HepG2 (cell line): ENCODE data around the gene ZDHHC19. TPM values are rescaled to one million over a fixed set of nuclear protein-coding genes. Genes with fewer than 3 reads are reported as not detected.

ENCODE experiments used
- ATAC-seq: fragments of 200-7000 bp; cut with Tn5 transposase; 3 replicates; pipeline ENCODE4 v1.9.1; 2020; ENCODE audit warnings: mild to moderate bottlenecking, moderate library complexity
- BruUV-seq: library from RNA; stranded (reverse); fragments of 400-500 nt; replicated peaks from 2 replicates; lab custom pipeline; 2021; lab: Mats Ljungman, UMichigan
- CTCF ChIA-PET: fragments of 300-600 bp; formaldehyde crosslinking; extraction: SDS; loops from one replicate; lab custom pipeline; 2021; ENCODE audit warnings: low total read pairs, inconsistent platforms, low intra/inter-chr PET ratio; lab: Yijun Ruan, JAX
- POLR2A ChIA-PET: fragments of 350-600 bp; sonication (Branson Sonifier 250); formaldehyde crosslinking; loops from one replicate; lab custom pipeline; 2020; ENCODE audit warnings: antibody characterized with exemption, inconsistent platforms; lab: Yijun Ruan, JAX
- DNase-seq: peaks from one replicate; pipeline ENCODE4 v3.0.0-alpha.2; 2015; ENCODE audit warnings: low spot score
- FAIRE-seq: peaks from 3 replicates; lab custom pipeline; 2011; peaks lifted over from hg19 to GRCh38; lab: Jason Lieb, UNC
- H2AFZ ChIP-seq: one replicate; pipeline ENCODE4 v1.6.1; 2011; ENCODE audit warnings: low read length, inconsistent platforms
- H3K27ac ChIP-seq: fragments of 300-600 bp; 3 replicates; pipeline ENCODE4 v1.8.0; 2011; ENCODE audit warnings: mixed run types, mild to moderate bottlenecking, mixed read lengths, low read length, inconsistent platforms; ENCODE audit not compliant: insufficient read depth; ENCODE audit errors: extremely low read length
- H3K27me3 ChIP-seq, 2 experiments: fragments of 200-600 bp in 1 of 2; 2 replicates in 1 of 2; 3 replicates in 1 of 2; pipeline versions ENCODE4 v1.6.0 to v1.8.0; 2011; ENCODE audit warnings: low read length in 2 of 2, mild to moderate bottlenecking in 2 of 2, moderate library complexity in 2 of 2, inconsistent platforms in 1 of 2; ENCODE audit not compliant: insufficient read depth in 2 of 2, control insufficient read depth in 1 of 2
- H3K36me3 ChIP-seq, 2 experiments: fragments of 200-600 bp in 1 of 2; replicated peaks in 1 of 2; 2 replicates in 1 of 2; 3 replicates in 1 of 2; pipeline versions ENCODE4 v1.5.1 to v1.8.0; 2011; ENCODE audit warnings: low read length in 2 of 2, inconsistent platforms in 1 of 2; ENCODE audit not compliant: insufficient read depth in 2 of 2, control insufficient read depth in 1 of 2
- H3K4me1 ChIP-seq: 2 replicates; pipeline ENCODE4 v1.5.1; 2012; ENCODE audit warnings: low read length, inconsistent platforms; ENCODE audit not compliant: insufficient read depth
- H3K4me2 ChIP-seq: 2 replicates; pipeline ENCODE4 v1.6.0; 2011; ENCODE audit warnings: low read depth, low read length, inconsistent platforms
- H3K4me3 ChIP-seq, 3 experiments: fragments of 200-600 bp in 1 of 3; sonication (generic), shearing (Covaris generic) in 1 of 3; replicated peaks in 1 of 3; 2 replicates each; pipeline ENCODE4 v1.5.1; 2011 to 2016; ENCODE audit warnings: low read length in 3 of 3, inconsistent platforms in 2 of 3, low read depth in 2 of 3, mild to moderate bottlenecking in 2 of 3, control low read depth in 1 of 3, mixed read lengths in 1 of 3; ENCODE audit not compliant: insufficient read depth in 1 of 3
- H3K79me2 ChIP-seq: one replicate; pipeline ENCODE4 v1.6.1; 2011; ENCODE audit warnings: low read length, inconsistent platforms; ENCODE audit not compliant: insufficient read depth
- H3K9ac ChIP-seq: 2 replicates; pipeline ENCODE4 v1.6.0; 2011; ENCODE audit warnings: mild to moderate bottlenecking, low read depth, low read length, inconsistent platforms; ENCODE audit not compliant: insufficient read depth
- H3K9me3 ChIP-seq: 2 replicates; pipeline ENCODE4 v1.5.1; 2012; ENCODE audit warnings: mild to moderate bottlenecking, low read length
- H4K20me1 ChIP-seq: 2 replicates; pipeline ENCODE4 v1.6.0; 2011; ENCODE audit warnings: inconsistent platforms, mild to moderate bottlenecking, low read length, moderate library complexity; ENCODE audit not compliant: insufficient read depth
- HHEX ChIP-seq: IDR thresholded peaks from 2 replicates; pipeline ENCODE4 v1.6.1; 2016; ENCODE audit warnings: control low read depth
- HMGXB3 ChIP-seq: sonication (generic); formaldehyde crosslinking; IDR thresholded peaks from 2 replicates; pipeline ENCODE4 v1.4.0; 2020; ENCODE audit warnings: missing genetic modification reagents, borderline replicate concordance
- RBAK ChIP-seq: sonication (generic); formaldehyde crosslinking; IDR thresholded peaks from 2 replicates; pipeline ENCODE4 v1.5.1; 2020; ENCODE audit warnings: mild to moderate bottlenecking, missing genetic modification reagents
- ZBTB20 ChIP-seq: sonication (generic); formaldehyde crosslinking; IDR thresholded peaks from 2 replicates; pipeline ENCODE4 v1.8.1; 2023; ENCODE audit warnings: missing genetic modification reagents, low read depth, mild to moderate bottlenecking, borderline replicate concordance
- ZC3H13 ChIP-seq: sonication (generic); formaldehyde crosslinking; IDR thresholded peaks from 2 replicates; pipeline ENCODE4 v1.8.1; 2023; ENCODE audit warnings: mild to moderate bottlenecking, missing genetic modification reagents, moderate library complexity
- ZFP36 ChIP-seq: fragments of 150-350 bp; IDR thresholded peaks from 2 replicates; pipeline ENCODE4 v1.6.1; 2018; ENCODE audit warnings: borderline replicate concordance, low read length, low read depth; ENCODE audit not compliant: partially characterized antibody
- ZNF326 ChIP-seq: sonication (generic); formaldehyde crosslinking; IDR thresholded peaks from 2 replicates; pipeline ENCODE4 v1.4.0; 2020; ENCODE audit warnings: missing genetic modification reagents, borderline replicate concordance
- ZNF468 ChIP-seq: sonication (generic); formaldehyde crosslinking; IDR thresholded peaks from 2 replicates; pipeline ENCODE4 v1.8.0; 2022; ENCODE audit warnings: mild to moderate bottlenecking, moderate library complexity, missing genetic modification reagents
- ZSCAN20 ChIP-seq: sonication (generic); formaldehyde crosslinking; IDR thresholded peaks from 2 replicates; pipeline ENCODE4 v1.4.0; 2020; ENCODE audit warnings: missing genetic modification reagents, mild to moderate bottlenecking, borderline replicate concordance
- ZZZ3 ChIP-seq: sonication (generic); formaldehyde crosslinking; IDR thresholded peaks from 2 replicates; pipeline ENCODE4 v1.4.0; 2020; ENCODE audit warnings: missing genetic modification reagents, mild to moderate bottlenecking, borderline replicate concordance
- WGBS: methylation state at CpG from one replicate; pipeline ENCODE4 v1.1.6; 2017; ENCODE audit warnings: low lambda C conversion rate; 5-methylcytosine and 5-hydroxymethylcytosine counted together
- in situ Hi-C: cut with HindIII; loops from 2 replicates; pipeline ENCODE4 v1.10.0; 2017; ENCODE audit warnings: low pct_unique_long_range_greater_than_20kb; ENCODE audit not compliant: extremely low pct_ligation_motif_present
- intact Hi-C: fragments of 100-400 bp; cut with micrococcal nuclease; formaldehyde crosslinking; loops from one replicate; pipeline ENCODE4 v1.10.0; 2022; ENCODE audit not compliant: unreplicated experiment
- polyA plus RNA-seq, 8 experiments: library from polyadenylated mRNA; depleted of rRNA in 3 of 8; stranded (reverse) in 7 of 8; unstranded in 1 of 8; fragments of >200 nt; fragmentation: Illumina TruSeq in 4 of 8; extraction: Trizol in 4 of 8; gene quantifications; 2 replicates each; pipeline versions ENCODE4 v1.2.1 to v1.2.3, GENCODE V29; 2011 to 2016; ENCODE audit warnings: low read depth in 4 of 8, missing spikeins in 1 of 8, mixed read lengths in 1 of 8; ENCODE audit not compliant: insufficient read depth in 1 of 8
- total RNA-seq, 5 experiments: library from RNA; depleted of rRNA; stranded (reverse); fragments of >200 nt; fragmentation: Illumina TruSeq; extraction: Trizol; gene quantifications; 2 replicates each; pipeline ENCODE4 v1.2.3, GENCODE V29; 2016; ENCODE audit warnings: low read depth in 1 of 5
- TF ChIP-seq, protein P1 (sequence below): sonication (generic); formaldehyde crosslinking; conservative IDR thresholded peaks from 2 replicates; pipeline ENCODE4 v1.8.0; 2022; ENCODE audit warnings: mild to moderate bottlenecking, moderate library complexity, missing genetic modification reagents
- TF ChIP-seq, protein P2 (sequence below): sonication (generic); formaldehyde crosslinking; IDR thresholded peaks from 2 replicates; pipeline ENCODE4 v1.5.0; 2020; ENCODE audit warnings: missing genetic modification reagents
- TF ChIP-seq, protein P3 (sequence below): sonication (generic); formaldehyde crosslinking; IDR thresholded peaks from 2 replicates; pipeline ENCODE4 v1.8.1; 2023; ENCODE audit warnings: missing genetic modification reagents, mild to moderate bottlenecking, borderline replicate concordance
- TF ChIP-seq, protein P4 (sequence below): sonication (generic); formaldehyde crosslinking; IDR thresholded peaks from 2 replicates; pipeline ENCODE4 v1.8.0; 2022; ENCODE audit warnings: mild to moderate bottlenecking, missing genetic modification reagents, moderate library complexity

ZDHHC19 gene
- total and polyA plus RNA-seq, 2 of the 13 experiments (the other 11 are each of a cell fraction or from before 2014, with no cell fraction given) = 0.22 to 0.53 TPM

GRCh38 chr3:196175116-196175625, 36.0 kb downstream of the ZDHHC19 start (continued):
- TF ChIP-seq, protein P1, sequence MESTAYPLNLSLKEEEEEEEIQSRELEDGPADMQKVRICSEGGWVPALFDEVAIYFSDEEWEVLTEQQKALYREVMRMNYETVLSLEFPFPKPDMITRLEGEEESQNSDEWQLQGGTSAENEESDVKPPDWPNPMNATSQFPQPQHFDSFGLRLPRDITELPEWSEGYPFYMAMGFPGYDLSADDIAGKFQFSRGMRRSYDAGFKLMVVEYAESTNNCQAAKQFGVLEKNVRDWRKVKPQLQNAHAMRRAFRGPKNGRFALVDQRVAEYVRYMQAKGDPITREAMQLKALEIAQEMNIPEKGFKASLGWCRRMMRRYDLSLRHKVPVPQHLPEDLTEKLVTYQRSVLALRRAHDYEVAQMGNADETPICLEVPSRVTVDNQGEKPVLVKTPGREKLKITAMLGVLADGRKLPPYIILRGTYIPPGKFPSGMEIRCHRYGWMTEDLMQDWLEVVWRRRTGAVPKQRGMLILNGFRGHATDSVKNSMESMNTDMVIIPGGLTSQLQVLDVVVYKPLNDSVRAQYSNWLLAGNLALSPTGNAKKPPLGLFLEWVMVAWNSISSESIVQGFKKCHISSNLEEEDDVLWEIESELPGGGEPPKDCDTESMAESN (CRISPR knock-in tag) = no peak
- no peak for TF ChIP-seq HHEX
- TF ChIP-seq, protein P2, sequence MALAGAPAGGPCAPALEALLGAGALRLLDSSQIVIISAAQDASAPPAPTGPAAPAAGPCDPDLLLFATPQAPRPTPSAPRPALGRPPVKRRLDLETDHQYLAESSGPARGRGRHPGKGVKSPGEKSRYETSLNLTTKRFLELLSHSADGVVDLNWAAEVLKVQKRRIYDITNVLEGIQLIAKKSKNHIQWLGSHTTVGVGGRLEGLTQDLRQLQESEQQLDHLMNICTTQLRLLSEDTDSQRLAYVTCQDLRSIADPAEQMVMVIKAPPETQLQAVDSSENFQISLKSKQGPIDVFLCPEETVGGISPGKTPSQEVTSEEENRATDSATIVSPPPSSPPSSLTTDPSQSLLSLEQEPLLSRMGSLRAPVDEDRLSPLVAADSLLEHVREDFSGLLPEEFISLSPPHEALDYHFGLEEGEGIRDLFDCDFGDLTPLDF (CRISPR knock-in tag) = no peak
- TF ChIP-seq, all 625 proteins: peak for 0

GRCh38 chr3:196174652-196175051, 36.5 kb downstream of the ZDHHC19 start:
- Histone ChIP-seq H3K4me3 (no peak overlapping the region), H3K4me2 (no peak overlapping the region), H2AFZ (no peak overlapping the region), H3K27ac (no peak overlapping the region), H3K36me3 (no peaks in the 10 kb centered on the region), H4K20me1 (no peaks in the 10 kb centered on the region), H3K27me3 (peaks cover 0 to 7% of the 10 kb centered on the region in 2 experiments; a peak in 1 of 5 replicates), H3K9me3 (no peaks in the 10 kb centered on the region), H3K9ac (no peak overlapping the region), H3K4me1 (peaks cover 34% of the 10 kb centered on the region), H3K79me2 (no peaks in the 10 kb centered on the region)
- no peak for ATAC-seq
- FAIRE-seq = no peak
- intact Hi-C loops (loop anchor here (10.0 kb wide), 1 partner anchor 50 kb away; no protein-coding TSS in a partner anchor), in situ Hi-C loops (no loop called here)
- 47% methylated on average over 3 of the region's 3 CpGs for WGBS
- POLR2A ChIA-PET = no interaction called here
- DNase-seq = no peak
- CTCF ChIA-PET = no interaction called here
- BruUV-seq = no TSS peak
- TF ChIP-seq, protein P3, sequence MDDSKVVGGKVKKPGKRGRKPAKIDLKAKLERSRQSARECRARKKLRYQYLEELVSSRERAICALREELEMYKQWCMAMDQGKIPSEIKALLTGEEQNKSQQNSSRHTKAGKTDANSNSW = no peak
- TF ChIP-seq ZBTB20 (CRISPR knock-in tag) = no peak
- no peak for TF ChIP-seq ZC3H13 (CRISPR knock-in tag)
- no peak for TF ChIP-seq ZNF326 (CRISPR knock-in tag)
- TF ChIP-seq, protein P4, sequence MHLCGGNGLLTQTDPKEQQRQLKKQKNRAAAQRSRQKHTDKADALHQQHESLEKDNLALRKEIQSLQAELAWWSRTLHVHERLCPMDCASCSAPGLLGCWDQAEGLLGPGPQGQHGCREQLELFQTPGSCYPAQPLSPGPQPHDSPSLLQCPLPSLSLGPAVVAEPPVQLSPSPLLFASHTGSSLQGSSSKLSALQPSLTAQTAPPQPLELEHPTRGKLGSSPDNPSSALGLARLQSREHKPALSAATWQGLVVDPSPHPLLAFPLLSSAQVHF = no peak
- no peak for TF ChIP-seq ZNF468 (CRISPR knock-in tag)
- no peak for TF ChIP-seq ZZZ3
- TF ChIP-seq HMGXB3 (CRISPR knock-in tag) = no peak
- TF ChIP-seq ZFP36 = no peak
- TF ChIP-seq RBAK (CRISPR knock-in tag) = no peak
- no peak for TF ChIP-seq ZSCAN20 (CRISPR knock-in tag)
